HepG2 (cell line): ENCODE data around the gene WNK4. TPM values are rescaled to one million over a fixed set of nuclear protein-coding genes. Genes with fewer than 3 reads are reported as not detected.

ENCODE experiments used
- HOMEZ ChIP-seq: IDR thresholded peaks from 2 replicates; pipeline ENCODE4 v1.6.1; 2016; ENCODE audit warnings: low read depth
- MEF2D ChIP-seq: sonication (generic); formaldehyde crosslinking; IDR thresholded peaks from 2 replicates; pipeline ENCODE4 v1.5.1; 2020; ENCODE audit warnings: mild to moderate bottlenecking, missing genetic modification reagents
- MXD1 ChIP-seq: sonication (generic); formaldehyde crosslinking; IDR thresholded peaks from 2 replicates; pipeline ENCODE4 v1.4.0; 2020; ENCODE audit warnings: mild to moderate bottlenecking, missing genetic modification reagents
- MYPOP ChIP-seq: sonication (generic); formaldehyde crosslinking; IDR thresholded peaks from 2 replicates; pipeline ENCODE4 v1.8.1; 2023; ENCODE audit warnings: mild to moderate bottlenecking, moderate library complexity, missing genetic modification reagents
- NR2C2 ChIP-seq: sonication (generic); formaldehyde crosslinking; IDR thresholded peaks from 2 replicates; pipeline ENCODE4 v1.4.0; 2020; ENCODE audit warnings: missing genetic modification reagents, mild to moderate bottlenecking, moderate library complexity, borderline replicate concordance
- TAF1 ChIP-seq: sonication (generic); formaldehyde crosslinking; IDR thresholded peaks from 2 replicates; pipeline ENCODE4 v1.4.0; 2020; ENCODE audit warnings: missing genetic modification reagents
- ZMYM3 ChIP-seq: sonication (generic); formaldehyde crosslinking; IDR thresholded peaks from 2 replicates; pipeline ENCODE4 v1.5.1; 2020; ENCODE audit warnings: mild to moderate bottlenecking, missing genetic modification reagents
- ZNF124 ChIP-seq: sonication (generic); formaldehyde crosslinking; IDR thresholded peaks from 2 replicates; pipeline ENCODE4 v1.4.0; 2020; ENCODE audit warnings: missing genetic modification reagents
- ZNF432 ChIP-seq: sonication (generic); formaldehyde crosslinking; IDR thresholded peaks from 2 replicates; pipeline ENCODE4 v1.5.0; 2020; ENCODE audit warnings: missing genetic modification reagents, mild to moderate bottlenecking, borderline replicate concordance
- ZNF547 ChIP-seq: sonication (generic); formaldehyde crosslinking; IDR thresholded peaks from 2 replicates; pipeline ENCODE4 v1.5.1; 2020; ENCODE audit warnings: mild to moderate bottlenecking, missing genetic modification reagents
- ZNF556 ChIP-seq: sonication (generic); formaldehyde crosslinking; IDR thresholded peaks from 2 replicates; pipeline ENCODE4 v1.4.0; 2020; ENCODE audit warnings: mild to moderate bottlenecking, missing genetic modification reagents, borderline replicate concordance
- ZNF567 ChIP-seq: sonication (generic); formaldehyde crosslinking; IDR thresholded peaks from 2 replicates; pipeline ENCODE4 v1.8.1; 2023; ENCODE audit warnings: mild to moderate bottlenecking, missing genetic modification reagents, borderline replicate concordance
- ZNF572 ChIP-seq: sonication (generic); formaldehyde crosslinking; IDR thresholded peaks from 2 replicates; pipeline ENCODE4 v1.5.1; 2020; ENCODE audit warnings: mild to moderate bottlenecking, missing genetic modification reagents
- ZNF790 ChIP-seq: sonication (generic); formaldehyde crosslinking; IDR thresholded peaks from 2 replicates; pipeline ENCODE4 v1.8.0; 2022; ENCODE audit warnings: missing genetic modification reagents, mild to moderate bottlenecking, borderline replicate concordance
- polyA plus RNA-seq, 8 experiments: library from polyadenylated mRNA; depleted of rRNA in 3 of 8; stranded (reverse) in 7 of 8; unstranded in 1 of 8; fragments of >200 nt; fragmentation: Illumina TruSeq in 4 of 8; extraction: Trizol in 4 of 8; gene quantifications; 2 replicates each; pipeline versions ENCODE4 v1.2.1 to v1.2.3, GENCODE V29; 2011 to 2016; ENCODE audit warnings: low read depth in 4 of 8, missing spikeins in 1 of 8, mixed read lengths in 1 of 8; ENCODE audit not compliant: insufficient read depth in 1 of 8
- total RNA-seq, 5 experiments: library from RNA; depleted of rRNA; stranded (reverse); fragments of >200 nt; fragmentation: Illumina TruSeq; extraction: Trizol; gene quantifications; 2 replicates each; pipeline ENCODE4 v1.2.3, GENCODE V29; 2016; ENCODE audit warnings: low read depth in 1 of 5
- TF ChIP-seq, protein P1 (sequence below): sonication (generic); formaldehyde crosslinking; IDR thresholded peaks from 2 replicates; pipeline ENCODE4 v1.5.0; 2020; ENCODE audit warnings: mild to moderate bottlenecking, missing genetic modification reagents, borderline replicate concordance
- TF ChIP-seq, protein P2 (sequence below): IDR thresholded peaks from 2 replicates; pipeline ENCODE4 v1.6.1; 2016; ENCODE audit warnings: missing compliant biosample characterization, missing genetic modification reagents, borderline replicate concordance

The WNK4 gene
- total and polyA plus RNA-seq, 2 of the 13 experiments (the other 11 are each of a cell fraction or from before 2014, with no cell fraction given): 2.7 to 13.7 TPM

DNA sequence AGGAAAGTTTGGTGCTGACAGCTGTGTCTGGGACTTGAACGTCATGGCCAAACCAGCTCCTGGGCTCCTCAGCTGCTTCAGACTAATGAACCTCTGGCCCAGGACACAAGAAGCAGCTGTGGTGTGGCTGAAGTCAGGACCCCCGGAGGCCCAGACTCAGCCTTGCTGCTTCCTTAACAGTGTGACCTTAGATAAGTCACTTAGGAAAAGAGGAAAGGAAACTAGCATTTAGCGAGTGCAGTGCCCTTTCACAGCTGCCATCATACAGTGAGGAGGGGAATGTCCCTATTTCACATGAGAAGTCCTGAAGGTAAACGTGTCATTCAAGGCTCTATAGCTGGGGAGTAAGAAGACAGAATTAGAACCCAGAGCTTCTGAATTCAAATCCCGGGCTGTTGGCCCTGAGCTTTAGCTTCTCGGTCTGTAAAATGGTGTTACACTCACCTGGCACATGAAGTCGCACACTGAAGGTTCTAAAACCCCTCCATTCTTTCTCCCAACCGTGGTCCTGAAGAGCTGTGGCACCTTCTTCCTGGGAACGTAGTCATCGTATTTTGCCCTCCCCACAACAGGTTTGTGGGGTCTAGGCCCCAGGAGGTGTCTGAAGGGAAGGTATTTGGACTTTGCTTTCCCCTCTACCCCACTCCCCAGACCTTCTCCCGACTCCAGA, 20.3 kb upstream of the WNK4 start (continued):
- TF ChIP-seq, protein P1, sequence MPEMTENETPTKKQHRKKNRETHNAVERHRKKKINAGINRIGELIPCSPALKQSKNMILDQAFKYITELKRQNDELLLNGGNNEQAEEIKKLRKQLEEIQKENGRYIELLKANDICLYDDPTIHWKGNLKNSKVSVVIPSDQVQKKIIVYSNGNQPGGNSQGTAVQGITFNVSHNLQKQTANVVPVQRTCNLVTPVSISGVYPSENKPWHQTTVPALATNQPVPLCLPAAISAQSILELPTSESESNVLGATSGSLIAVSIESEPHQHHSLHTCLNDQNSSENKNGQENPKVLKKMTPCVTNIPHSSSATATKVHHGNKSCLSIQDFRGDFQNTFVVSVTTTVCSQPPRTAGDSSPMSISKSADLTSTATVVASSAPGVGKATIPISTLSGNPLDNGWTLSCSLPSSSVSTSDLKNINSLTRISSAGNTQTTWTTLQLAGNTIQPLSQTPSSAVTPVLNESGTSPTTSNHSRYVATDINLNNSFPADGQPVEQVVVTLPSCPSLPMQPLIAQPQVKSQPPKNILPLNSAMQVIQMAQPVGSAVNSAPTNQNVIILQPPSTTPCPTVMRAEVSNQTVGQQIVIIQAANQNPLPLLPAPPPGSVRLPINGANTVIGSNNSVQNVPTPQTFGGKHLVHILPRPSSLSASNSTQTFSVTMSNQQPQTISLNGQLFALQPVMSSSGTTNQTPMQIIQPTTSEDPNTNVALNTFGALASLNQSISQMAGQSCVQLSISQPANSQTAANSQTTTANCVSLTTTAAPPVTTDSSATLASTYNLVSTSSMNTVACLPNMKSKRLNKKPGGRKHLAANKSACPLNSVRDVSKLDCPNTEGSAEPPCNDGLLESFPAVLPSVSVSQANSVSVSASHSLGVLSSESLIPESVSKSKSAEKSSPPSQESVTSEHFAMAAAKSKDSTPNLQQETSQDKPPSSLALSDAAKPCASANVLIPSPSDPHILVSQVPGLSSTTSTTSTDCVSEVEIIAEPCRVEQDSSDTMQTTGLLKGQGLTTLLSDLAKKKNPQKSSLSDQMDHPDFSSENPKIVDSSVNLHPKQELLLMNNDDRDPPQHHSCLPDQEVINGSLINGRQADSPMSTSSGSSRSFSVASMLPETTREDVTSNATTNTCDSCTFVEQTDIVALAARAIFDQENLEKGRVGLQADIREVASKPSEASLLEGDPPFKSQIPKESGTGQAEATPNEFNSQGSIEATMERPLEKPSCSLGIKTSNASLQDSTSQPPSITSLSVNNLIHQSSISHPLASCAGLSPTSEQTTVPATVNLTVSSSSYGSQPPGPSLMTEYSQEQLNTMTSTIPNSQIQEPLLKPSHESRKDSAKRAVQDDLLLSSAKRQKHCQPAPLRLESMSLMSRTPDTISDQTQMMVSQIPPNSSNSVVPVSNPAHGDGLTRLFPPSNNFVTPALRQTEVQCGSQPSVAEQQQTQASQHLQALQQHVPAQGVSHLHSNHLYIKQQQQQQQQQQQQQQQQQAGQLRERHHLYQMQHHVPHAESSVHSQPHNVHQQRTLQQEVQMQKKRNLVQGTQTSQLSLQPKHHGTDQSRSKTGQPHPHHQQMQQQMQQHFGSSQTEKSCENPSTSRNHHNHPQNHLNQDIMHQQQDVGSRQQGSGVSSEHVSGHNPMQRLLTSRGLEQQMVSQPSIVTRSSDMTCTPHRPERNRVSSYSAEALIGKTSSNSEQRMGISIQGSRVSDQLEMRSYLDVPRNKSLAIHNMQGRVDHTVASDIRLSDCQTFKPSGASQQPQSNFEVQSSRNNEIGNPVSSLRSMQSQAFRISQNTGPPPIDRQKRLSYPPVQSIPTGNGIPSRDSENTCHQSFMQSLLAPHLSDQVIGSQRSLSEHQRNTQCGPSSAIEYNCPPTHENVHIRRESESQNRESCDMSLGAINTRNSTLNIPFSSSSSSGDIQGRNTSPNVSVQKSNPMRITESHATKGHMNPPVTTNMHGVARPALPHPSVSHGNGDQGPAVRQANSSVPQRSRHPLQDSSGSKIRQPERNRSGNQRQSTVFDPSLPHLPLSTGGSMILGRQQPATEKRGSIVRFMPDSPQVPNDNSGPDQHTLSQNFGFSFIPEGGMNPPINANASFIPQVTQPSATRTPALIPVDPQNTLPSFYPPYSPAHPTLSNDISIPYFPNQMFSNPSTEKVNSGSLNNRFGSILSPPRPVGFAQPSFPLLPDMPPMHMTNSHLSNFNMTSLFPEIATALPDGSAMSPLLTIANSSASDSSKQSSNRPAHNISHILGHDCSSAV (CRISPR knock-in tag): 0 out of 2 replicates have a peak, but pooled peaks have one; percentile 5
- TF ChIP-seq ZNF556 (CRISPR knock-in tag) (0 out of 2 replicates have a peak, but pooled peaks have one; percentile 6), ZMYM3 (CRISPR knock-in tag) (0 out of 2 replicates have a peak, but pooled peaks have one; percentile 26), TAF1 (CRISPR knock-in tag) (0 out of 2 replicates have a peak, but pooled peaks have one; percentile 3), HOMEZ (CRISPR knock-in tag) (no peak), ZNF567 (CRISPR knock-in tag) (0 out of 2 replicates have a peak, but pooled peaks have one; percentile 4), ZNF124 (CRISPR knock-in tag) (no peak), MYPOP (CRISPR knock-in tag) (0 out of 2 replicates have a peak, but pooled peaks have one; percentile 16), MXD1 (CRISPR knock-in tag) (no peak), ZNF547 (CRISPR knock-in tag) (0 out of 2 replicates have a peak, but pooled peaks have one; percentile 3), ZNF790 (CRISPR knock-in tag) (0 out of 2 replicates have a peak, but pooled peaks have one; percentile 11), NR2C2 (CRISPR knock-in tag) (no peak), ZNF572 (no peak), MEF2D (CRISPR knock-in tag) (no peak), ZNF432 (CRISPR knock-in tag) (no peak)
- TF ChIP-seq, protein P2, sequence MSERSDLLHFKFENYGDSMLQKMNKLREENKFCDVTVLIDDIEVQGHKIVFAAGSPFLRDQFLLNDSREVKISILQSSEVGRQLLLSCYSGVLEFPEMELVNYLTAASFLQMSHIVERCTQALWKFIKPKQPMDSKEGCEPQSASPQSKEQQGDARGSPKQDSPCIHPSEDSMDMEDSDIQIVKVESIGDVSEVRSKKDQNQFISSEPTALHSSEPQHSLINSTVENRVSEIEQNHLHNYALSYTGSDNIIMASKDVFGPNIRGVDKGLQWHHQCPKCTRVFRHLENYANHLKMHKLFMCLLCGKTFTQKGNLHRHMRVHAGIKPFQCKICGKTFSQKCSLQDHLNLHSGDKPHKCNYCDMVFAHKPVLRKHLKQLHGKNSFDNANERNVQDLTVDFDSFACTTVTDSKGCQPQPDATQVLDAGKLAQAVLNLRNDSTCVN: no peak
